ENCODE results near the gene REG4. TPM values are rescaled to one million over a fixed set of nuclear protein-coding genes. Genes with fewer than 3 reads are reported as not detected.
"Not testable (repeated sequence)": the region's sequence is repeated elsewhere in the genome, so short reads cannot be mapped to it uniquely, and the experiment has no call there.

The REG4 gene
- polyA plus RNA-seq, 2 of the 4 experiments (the other 2 are of a cell fraction), result not detected

- 21% methylated on average over 2 of the region's 2 CpGs for WGBS (ENCODE audit: missing lambda C conversion rate)
- FAIRE-seq (no peak), DNase-seq (ENCODE audit: low read depth in 1 of 2, low spot score in 1 of 2) (no peak), ATAC-seq (no peak)
- TF ChIP-seq CEBPB (IDR thresholded peaks at IDR 0.05) (no peak), RARB (CRISPR knock-in tag; IDR thresholded peaks at IDR 0.05) (no peak), MYC (IDR thresholded peaks at IDR 0.05; ENCODE audit: borderline replicate concordance, low read length) (no peak), SREBF2 (IDR thresholded peaks at IDR 0.05) (no peak), EP300 (IDR thresholded peaks at IDR 0.05) (no peak), ZFP36 (IDR thresholded peaks at IDR 0.05; ENCODE audit: borderline replicate concordance, partially characterized antibody) (no peak), CBX2 (IDR thresholded peaks at IDR 0.05; ENCODE audit: borderline replicate concordance, low read depth) (no peak), EHF (CRISPR knock-in tag; IDR thresholded peaks at IDR 0.05) (no peak), HDAC2 (IDR thresholded peaks at IDR 0.05) (no peak)
- Histone ChIP-seq H3K4me1 (no peaks in the 10 kb centered on the region), H3K4me3 (no peak overlapping the region), H3K9me3 (no peaks in the 10 kb centered on the region), H3K27ac (no peak overlapping the region), H3K4me2 (no peak overlapping the region)
- POLR2A ChIA-PET, result no interaction called here
- CTCF ChIA-PET, result no interaction called here
Observed at GRCh38 chr1:119858126-119858525, 46.9 kb upstream of the REG4 start.

GRCh38 chr1:119853155-119853554 lies 41.9 kb upstream of the REG4 start:
- ChIA-PET POLR2A (no interaction called here), CTCF (no interaction called here)
- no peaks in the 10 kb centered on the region for H3K4me1 ChIP-seq
- no peak overlapping the region for H3K27ac ChIP-seq
- TF ChIP-seq PBX3 (IDR thresholded peaks at IDR 0.05), result no peak
- TF ChIP-seq NPAS2 (CRISPR knock-in tag; IDR thresholded peaks at IDR 0.05; ENCODE audit: borderline replicate concordance), result no peak
- TF ChIP-seq HDAC2 (IDR thresholded peaks at IDR 0.05), result no peak
- TF ChIP-seq HES2 (IDR thresholded peaks at IDR 0.05), result no peak
- FAIRE-seq (no peak), DNase-seq (ENCODE audit: low read depth in 1 of 2, low spot score in 1 of 2) (no peak), ATAC-seq (no peak)
- WGBS (ENCODE audit: missing lambda C conversion rate), result 83% methylated on average over 17 of the region's 23 CpGs
- no peaks in the 10 kb centered on the region for H3K9me3 ChIP-seq
- H3K4me2 ChIP-seq, result no peak overlapping the region
- no peak overlapping the region for H3K4me3 ChIP-seq

- H3K4me2 ChIP-seq; H3K4me1 ChIP-seq; H3K27ac ChIP-seq; POLR2A ChIA-PET; H3K4me3 ChIP-seq; H3K9me3 ChIP-seq; ATAC-seq; DNase-seq (ENCODE audit: low read depth in 1 of 2, low spot score in 1 of 2); FAIRE-seq: not testable (repeated sequence)
- CTCF ChIA-PET, result interaction anchor here (1.2 kb wide), 1 partner anchor 16 kb away, joined by 3 read pairs; no protein-coding TSS in a partner anchor
- 40% methylated on average over 6 of the region's 6 CpGs for WGBS (ENCODE audit: missing lambda C conversion rate)
Observed at GRCh38 chr1:119844206-119844605, 32.9 kb upstream of the REG4 start.

GRCh38 chr1:119841306-119841705 lies 30.0 kb upstream of the REG4 start:
- ATAC-seq (no peak), DNase-seq (ENCODE audit: low read depth in 1 of 2, low spot score in 1 of 2) (no peak), FAIRE-seq (no peak)
- no peaks in the 10 kb centered on the region for H3K9me3 ChIP-seq
- no peak overlapping the region for H3K4me3 ChIP-seq
- H3K27ac ChIP-seq, result no peak overlapping the region
- POLR2A ChIA-PET, result no interaction called here
- no peaks in the 10 kb centered on the region for H3K4me1 ChIP-seq
- H3K4me2 ChIP-seq, result no peak overlapping the region
- 43% methylated on average over 6 of the region's 6 CpGs for WGBS (ENCODE audit: missing lambda C conversion rate)
- CTCF ChIA-PET, result no interaction called here
- TF ChIP-seq E2F6 (IDR thresholded peaks at IDR 0.05; ENCODE audit: borderline replicate concordance, low read depth) (no peak), PHF8 (IDR thresholded peaks at IDR 0.05; ENCODE audit: borderline replicate concordance, low read depth) (no peak), CHD4 (IDR thresholded peaks at IDR 0.05; ENCODE audit: borderline replicate concordance) (no peak), NPAS2 (CRISPR knock-in tag; IDR thresholded peaks at IDR 0.05; ENCODE audit: borderline replicate concordance) (no peak), FOXS1 (CRISPR knock-in tag; IDR thresholded peaks at IDR 0.05) (no peak), JUN (IDR thresholded peaks at IDR 0.05) (no peak), TP53 (CRISPR knock-in tag; IDR thresholded peaks at IDR 0.05) (no peak), BCL3 (IDR thresholded peaks at IDR 0.05) (no peak), REST (IDR thresholded peaks at IDR 0.05) (no peak), MAZ (IDR thresholded peaks at IDR 0.05; ENCODE audit: borderline replicate concordance, low read depth, low read length) (no peak), EHMT2 (IDR thresholded peaks at IDR 0.05; ENCODE audit: low read depth) (no peak), HEYL (CRISPR knock-in tag; IDR thresholded peaks at IDR 0.05) (no peak), RNF2 (IDR thresholded peaks at IDR 0.05; ENCODE audit: borderline replicate concordance, low read depth) (no peak)
